Gastroesophageal sphincter (tissue), 4 donors: ENCODE data around the gene EIF1AY. TPM values are rescaled to one million over a fixed set of nuclear protein-coding genes. Genes with fewer than 3 reads are reported as not detected.
A peak's percentile ranks its signal among the peaks of the same experiment; 100 is the strongest.

Source experiments
- ATAC-seq: fragments of 150-250 bp; one replicate; pipeline ENCODE4 v1.9.1; 2016; ENCODE audit warnings: mild to moderate bottlenecking, moderate library complexity
- H3K27ac ChIP-seq, 4 donors: fragments of 200-600 bp; sonication (generic) in 3 of 4; 1 replicate in 3 of 4; 2 replicates in 1 of 4; pipeline ENCODE4 v1.5.1; 2016 to 2019
- H3K27me3 ChIP-seq: fragments of 200-600 bp; sonication (generic); one replicate; pipeline ENCODE4 v1.5.1; 2019
- H3K36me3 ChIP-seq, 2 donors: fragments of 200-600 bp; sonication (generic); one replicate each; pipeline ENCODE4 v1.5.1; 2019; ENCODE audit warnings: control low read depth in 1 of 2
- H3K4me1 ChIP-seq, 3 donors: fragments of 200-600 bp; sonication (generic); 1 replicate in 2 of 3; 2 replicates in 1 of 3; pipeline ENCODE4 v1.5.1; 2016 to 2019; ENCODE audit warnings: control low read depth in 2 of 3
- H3K4me3 ChIP-seq, 2 donors: fragments of 200-600 bp; sonication (generic); one replicate each; pipeline ENCODE4 v1.5.1; 2019; ENCODE audit warnings: mild to moderate bottlenecking in 1 of 2, moderate library complexity in 1 of 2
- H3K9me3 ChIP-seq, 3 donors: fragments of 200-600 bp; sonication (generic); one replicate each; pipeline ENCODE4 v1.5.1; 2017 to 2019; ENCODE audit warnings: control low read depth in 2 of 3
- EP300 ChIP-seq: sonication (generic); formaldehyde crosslinking; IDR thresholded peaks from one replicate; pipeline ENCODE4 v1.6.1; 2017; ENCODE audit warnings: antibody characterized with exemption, mild to moderate bottlenecking
- POLR2A ChIP-seq, 2 donors: fragments of 450-650 bp; IDR thresholded peaks; one replicate each; pipeline ENCODE4 v1.6.1; 2017; ENCODE audit warnings: antibody characterized with exemption in 2 of 2, mild to moderate bottlenecking in 2 of 2, moderate library complexity in 1 of 2
- POLR2AphosphoS5 ChIP-seq: sonication (generic); formaldehyde crosslinking; IDR thresholded peaks from one replicate; pipeline ENCODE4 v1.6.1; 2017; ENCODE audit warnings: antibody characterized with exemption
- WGBS, 2 donors: methylation state at CpG; one replicate each; pipeline ENCODE4 v1.1.5; 2018; ENCODE audit warnings: low coverage in 1 of 2; 5-methylcytosine and 5-hydroxymethylcytosine counted together
- total RNA-seq, 4 donors: library from RNA; depleted of rRNA; stranded (reverse); fragments of >200 nt; gene quantifications; one replicate each; pipeline ENCODE4 v1.1.0, GENCODE V29; 2016
- TF ChIP-seq, protein P1 (sequence below), 4 experiments: fragments of 200-600 bp in 2 of 4; fragments of 450-650 bp in 2 of 4; sonication (generic) in 1 of 4; IDR thresholded peaks; one replicate each; pipeline ENCODE4 v1.5.1; 2017 to 2019; ENCODE audit warnings: antibody characterized with exemption in 4 of 4, mild to moderate bottlenecking in 2 of 4, moderate library complexity in 2 of 4

Gene EIF1AY
- total RNA-seq: 10 to 100 TPM in 2 of 4 donors, not detected in 2; 27.3 to 47.0 TPM

GRCh38 chrY:20575531-20576121 is at the start of gene EIF1AY:
Gene EIF1AY (plus strand): TSS chrY:20575776. CDS start chrY:20575872, 96 bp downstream.
- 0% methylated on average over 2 of the region's 31 CpGs; no CpG with 5 or more reads in 1 of the 2 donors for WGBS, 2 donors
- TF ChIP-seq POLR2A (IDR thresholded peaks at IDR 0.05) (peak in 1 of 2 donors; percentile 73), EP300 (no peak), POLR2AphosphoS5 (no peak)
- TF ChIP-seq, protein P1, sequence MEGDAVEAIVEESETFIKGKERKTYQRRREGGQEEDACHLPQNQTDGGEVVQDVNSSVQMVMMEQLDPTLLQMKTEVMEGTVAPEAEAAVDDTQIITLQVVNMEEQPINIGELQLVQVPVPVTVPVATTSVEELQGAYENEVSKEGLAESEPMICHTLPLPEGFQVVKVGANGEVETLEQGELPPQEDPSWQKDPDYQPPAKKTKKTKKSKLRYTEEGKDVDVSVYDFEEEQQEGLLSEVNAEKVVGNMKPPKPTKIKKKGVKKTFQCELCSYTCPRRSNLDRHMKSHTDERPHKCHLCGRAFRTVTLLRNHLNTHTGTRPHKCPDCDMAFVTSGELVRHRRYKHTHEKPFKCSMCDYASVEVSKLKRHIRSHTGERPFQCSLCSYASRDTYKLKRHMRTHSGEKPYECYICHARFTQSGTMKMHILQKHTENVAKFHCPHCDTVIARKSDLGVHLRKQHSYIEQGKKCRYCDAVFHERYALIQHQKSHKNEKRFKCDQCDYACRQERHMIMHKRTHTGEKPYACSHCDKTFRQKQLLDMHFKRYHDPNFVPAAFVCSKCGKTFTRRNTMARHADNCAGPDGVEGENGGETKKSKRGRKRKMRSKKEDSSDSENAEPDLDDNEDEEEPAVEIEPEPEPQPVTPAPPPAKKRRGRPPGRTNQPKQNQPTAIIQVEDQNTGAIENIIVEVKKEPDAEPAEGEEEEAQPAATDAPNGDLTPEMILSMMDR (IDR thresholded peaks at IDR 0.05): no peak
- Histone ChIP-seq H3K36me3 (no peaks in the 10 kb centered on the region), H3K4me1 (peaks cover 0 to 38% (median 0%) of the 10 kb centered on the region in 3 donors), H3K27me3 (no peaks in the 10 kb centered on the region), H3K27ac (peak within 1 kb of the TSS in 2 of 4 donors; percentile 91 to 98), H3K4me3 (peak within 1 kb of the TSS; percentile 66 to 75), H3K9me3 (no peaks in the 10 kb centered on the region)
- no peak for ATAC-seq

GRCh38 chrY:20528435-20528834 is 47.1 kb upstream of the EIF1AY start:
- H3K9me3 ChIP-seq: no peaks in the 10 kb centered on the region
- WGBS, 2 donors: no CpG with 5 or more reads among the region's 6 CpGs
- no peaks in the 10 kb centered on the region for H3K27me3 ChIP-seq
- no peak overlapping the region for H3K4me3 ChIP-seq
- no peak for ATAC-seq
- no peak overlapping the region for H3K27ac ChIP-seq
- H3K4me1 ChIP-seq: no peaks in the 10 kb centered on the region
- no peaks in the 10 kb centered on the region for H3K36me3 ChIP-seq
- TF ChIP-seq, protein P1 (IDR thresholded peaks at IDR 0.05): no peak
- TF ChIP-seq POLR2A (IDR thresholded peaks at IDR 0.05): no peak
- TF ChIP-seq EP300: no peak
- TF ChIP-seq POLR2AphosphoS5: no peak

DNA sequence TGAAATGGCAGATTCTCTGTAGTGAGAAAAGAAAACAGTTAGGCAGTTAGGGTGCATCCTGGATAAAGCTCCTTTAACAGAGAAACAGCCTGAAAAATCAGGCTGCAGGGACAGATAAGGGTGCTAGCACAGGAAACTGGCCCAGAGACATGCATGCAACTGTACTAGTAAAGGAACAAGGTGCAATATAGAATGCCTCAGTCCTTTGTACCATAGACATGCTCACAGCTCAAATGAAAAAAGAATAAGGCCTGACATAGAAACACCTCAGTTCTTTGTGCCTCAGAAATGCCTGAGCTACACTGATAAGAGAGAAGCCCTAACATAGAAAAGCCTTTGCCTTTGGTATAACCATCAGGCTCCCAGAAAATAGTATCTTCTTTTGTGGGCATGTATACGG is 37.4 kb upstream of the EIF1AY start:
- TF ChIP-seq, protein P1 (IDR thresholded peaks at IDR 0.05): no peak
- TF ChIP-seq POLR2A (IDR thresholded peaks at IDR 0.05) (no peak), POLR2AphosphoS5 (no peak), EP300 (no peak)
- ATAC-seq: no peak
- Histone ChIP-seq H3K27me3 (no peaks in the 10 kb centered on the region), H3K9me3 (no peaks in the 10 kb centered on the region), H3K36me3 (no peaks in the 10 kb centered on the region), H3K4me1 (no peaks in the 10 kb centered on the region), H3K4me3 (no peak overlapping the region), H3K27ac (no peak overlapping the region)
- WGBS, 2 donors: 67% methylated on average over 1 of the region's 1 CpG; no CpG with 5 or more reads in 1 of the 2 donors

- no peaks in the 10 kb centered on the region for H3K36me3 ChIP-seq
- no peak for ATAC-seq
- TF ChIP-seq, protein P1 (IDR thresholded peaks at IDR 0.05): no peak
- TF ChIP-seq POLR2AphosphoS5: no peak
- no peak for TF ChIP-seq EP300
- no peak for TF ChIP-seq POLR2A (IDR thresholded peaks at IDR 0.05)
These were observed 36.6 kb upstream of the EIF1AY start for GRCh38 chrY:20538933-20539332.

DNA sequence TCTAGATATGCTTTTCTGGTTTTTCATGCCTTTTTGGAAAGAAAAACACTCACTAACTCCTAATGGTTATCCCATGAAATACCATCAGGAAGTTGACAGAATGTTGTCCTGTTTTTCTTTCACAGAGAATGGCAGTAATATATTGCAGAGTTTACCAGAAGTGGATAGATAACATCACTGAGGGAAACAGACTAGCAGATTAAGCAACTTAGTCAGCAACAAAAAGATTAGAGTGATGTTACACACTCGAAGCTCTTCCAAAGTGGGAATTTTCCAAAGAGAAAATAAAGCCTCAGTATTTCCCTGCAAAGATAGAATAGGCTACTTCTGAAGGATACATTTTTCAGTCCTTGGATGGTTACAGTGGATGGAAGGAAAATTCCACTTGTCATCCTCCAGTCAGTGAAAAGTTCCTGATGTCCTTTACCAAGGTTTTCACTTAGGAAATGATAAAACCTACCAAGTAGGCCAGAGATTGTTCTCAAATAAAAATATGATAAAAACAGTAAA is 31.1 kb upstream of the EIF1AY start:
- WGBS, 2 donors: 11% methylated on average over 1 of the region's 1 CpG; no CpG with 5 or more reads in 1 of the 2 donors
- no peak for ATAC-seq

More at GRCh38 chrY:20538933-20539332, 36.6 kb upstream of the EIF1AY start:
- Histone ChIP-seq H3K9me3 (no peaks in the 10 kb centered on the region), H3K27me3 (no peaks in the 10 kb centered on the region), H3K27ac (no peak overlapping the region), H3K4me3 (no peak overlapping the region), H3K4me1 (no peaks in the 10 kb centered on the region)

More for the DNA sequence above, 31.1 kb upstream of the EIF1AY start:
- H3K4me3 ChIP-seq: no peak overlapping the region
- H3K27me3 ChIP-seq: no peaks in the 10 kb centered on the region
- no peaks in the 10 kb centered on the region for H3K4me1 ChIP-seq
- H3K9me3 ChIP-seq: no peaks in the 10 kb centered on the region
- H3K36me3 ChIP-seq: no peaks in the 10 kb centered on the region
- TF ChIP-seq EP300: no peak
- H3K27ac ChIP-seq: no peak overlapping the region
